Amniotic epithelial cell (primary cell): Measurements from ENCODE around the gene FAM156B.
"Not testable (repeated sequence)": the region's sequence is repeated elsewhere in the genome, so short reads cannot be mapped to it uniquely, and the experiment has no call there.

ENCODE experiments used
- DNase-seq: peaks from one replicate; pipeline ENCODE4 v3.0.0-alpha.2; 2010; ENCODE audit warnings: low read depth

FAM156B gene

GRCh38 chrX:52896855-52897709 lies at the start of gene FAM156B:
Gene FAM156B, plus strand, starts transcription at chrX:52897330. Its CDS starts 9,896 bp downstream, at chrX:52907226.
- not testable (repeated sequence) for DNase-seq

- peak; percentile 1 for DNase-seq
These were observed 44.8 kb upstream of the FAM156B start for GRCh38 chrX:52852110-52852860.

- DNase-seq: not testable (repeated sequence)
These were observed 40.1 kb upstream of the FAM156B start for GRCh38 chrX:52856991-52857525.

GRCh38 chrX:52865343-52865998 lies 31.7 kb upstream of the FAM156B start:
- no peak for DNase-seq

GRCh38 chrX:52867610-52868348 lies 29.4 kb upstream of the FAM156B start, which contains the start of gene XAGE3:
Gene XAGE3, minus strand, starts transcription at chrX:52868083. Its CDS starts 950 bp downstream, at chrX:52867133.
- DNase-seq: no peak

- peak; percentile 0 for DNase-seq
These were observed 27.1 kb upstream of the FAM156B start for GRCh38 chrX:52870046-52870445.

GRCh38 chrX:52873825-52874224 lies 23.3 kb upstream of the FAM156B start:
- not testable (repeated sequence) for DNase-seq

GRCh38 chrX:52874661-52875060 lies 22.5 kb upstream of the FAM156B start:
- no peak for DNase-seq

- not testable (repeated sequence) for DNase-seq
These were observed 21.7 kb upstream of the FAM156B start for GRCh38 chrX:52875436-52875835.

GRCh38 chrX:52876386-52876785 lies 20.7 kb upstream of the FAM156B start:
- DNase-seq: not testable (repeated sequence)

- DNase-seq: not testable (repeated sequence)
These were observed 9.7 kb upstream of the FAM156B start for GRCh38 chrX:52887459-52887858.

- not testable (repeated sequence) for DNase-seq
These were observed 9.0 kb upstream of the FAM156B start for GRCh38 chrX:52888090-52888489.

GRCh38 chrX:52896438-52896837 lies 692 bp upstream of the FAM156B start:
- not testable (repeated sequence) for DNase-seq

GRCh38 chrX:52905531-52905930 lies 8.4 kb downstream of the FAM156B start:
- DNase-seq: not testable (repeated sequence)

GRCh38 chrX:52906072-52906471 lies 8.9 kb downstream of the FAM156B start:
- not testable (repeated sequence) for DNase-seq

- DNase-seq: not testable (repeated sequence)
These were observed 10.0 kb downstream of the FAM156B start for GRCh38 chrX:52907137-52907536.

- DNase-seq: not testable (repeated sequence)
These were observed 10.8 kb downstream of the FAM156B start for GRCh38 chrX:52907900-52908299.

GRCh38 chrX:52909313-52909969 lies 12.3 kb downstream of the FAM156B start:
- DNase-seq: not testable (repeated sequence)

- not testable (repeated sequence) for DNase-seq
These were observed 16.6 kb downstream of the FAM156B start for GRCh38 chrX:52913681-52914080.

GRCh38 chrX:52914704-52915103 lies 17.6 kb downstream of the FAM156B start:
- DNase-seq: not testable (repeated sequence)
